Stomach (tissue), 4 donors: Measurements from ENCODE around the gene ATP6V0D1.

Experiments
- POLR2A ChIP-seq, 4 donors: fragments of 450-650 bp; IDR thresholded peaks; one replicate each; pipeline ENCODE4 v1.6.1; 2016; ENCODE audit warnings: antibody characterized with exemption in 4 of 4, control low read depth in 2 of 4, mild to moderate bottlenecking in 1 of 4, moderate library complexity in 1 of 4
- TF ChIP-seq, protein P1 (sequence below), 7 experiments: fragments of 450-650 bp in 4 of 7; fragments of 200-600 bp in 3 of 7; sonication (generic) in 3 of 7; IDR thresholded peaks; one replicate each; pipeline ENCODE4 v1.5.1; 2016 to 2019; ENCODE audit warnings: antibody characterized with exemption in 7 of 7, control low read depth in 2 of 7, mild to moderate bottlenecking in 1 of 7

DNA sequence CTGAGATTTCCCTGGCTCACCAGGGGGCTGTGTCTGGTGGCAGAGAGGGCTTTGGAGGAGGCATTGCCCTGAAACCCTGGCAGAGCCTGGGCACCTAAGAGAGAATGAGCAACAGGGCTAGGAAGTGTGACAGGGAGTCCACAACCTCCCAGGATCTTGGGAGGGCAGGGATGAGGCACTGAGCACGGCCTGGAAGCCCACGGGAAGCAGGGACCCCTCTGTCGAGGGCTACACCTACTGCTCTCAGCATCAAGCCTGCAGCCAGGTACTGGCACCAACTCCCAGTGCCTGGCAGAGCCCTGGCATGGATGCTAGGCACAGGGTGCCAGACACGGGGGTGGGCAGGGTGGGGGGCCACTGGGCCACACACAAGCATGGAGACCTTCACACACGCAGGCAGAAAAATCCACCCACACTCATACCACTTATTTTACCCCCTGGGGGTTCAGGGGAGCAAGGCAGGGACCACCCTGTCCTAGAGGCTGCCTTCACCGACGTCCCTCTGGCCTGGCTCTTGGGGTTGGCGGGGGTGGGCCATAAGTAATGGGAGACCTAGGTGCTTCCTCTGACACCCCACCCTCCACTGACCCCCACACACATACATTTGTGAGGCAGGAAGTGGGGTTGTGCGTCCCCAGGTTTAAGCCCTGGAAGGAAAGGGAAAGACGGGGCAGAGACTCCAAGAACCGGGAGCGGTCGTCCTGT lies 51.0 kb downstream of the ATP6V0D1 start:
- TF ChIP-seq POLR2A (IDR thresholded peaks at IDR 0.05) = no peak
- TF ChIP-seq, protein P1, sequence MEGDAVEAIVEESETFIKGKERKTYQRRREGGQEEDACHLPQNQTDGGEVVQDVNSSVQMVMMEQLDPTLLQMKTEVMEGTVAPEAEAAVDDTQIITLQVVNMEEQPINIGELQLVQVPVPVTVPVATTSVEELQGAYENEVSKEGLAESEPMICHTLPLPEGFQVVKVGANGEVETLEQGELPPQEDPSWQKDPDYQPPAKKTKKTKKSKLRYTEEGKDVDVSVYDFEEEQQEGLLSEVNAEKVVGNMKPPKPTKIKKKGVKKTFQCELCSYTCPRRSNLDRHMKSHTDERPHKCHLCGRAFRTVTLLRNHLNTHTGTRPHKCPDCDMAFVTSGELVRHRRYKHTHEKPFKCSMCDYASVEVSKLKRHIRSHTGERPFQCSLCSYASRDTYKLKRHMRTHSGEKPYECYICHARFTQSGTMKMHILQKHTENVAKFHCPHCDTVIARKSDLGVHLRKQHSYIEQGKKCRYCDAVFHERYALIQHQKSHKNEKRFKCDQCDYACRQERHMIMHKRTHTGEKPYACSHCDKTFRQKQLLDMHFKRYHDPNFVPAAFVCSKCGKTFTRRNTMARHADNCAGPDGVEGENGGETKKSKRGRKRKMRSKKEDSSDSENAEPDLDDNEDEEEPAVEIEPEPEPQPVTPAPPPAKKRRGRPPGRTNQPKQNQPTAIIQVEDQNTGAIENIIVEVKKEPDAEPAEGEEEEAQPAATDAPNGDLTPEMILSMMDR (IDR thresholded peaks at IDR 0.05) = no peak
